ENCODE measurements around the gene CCDC146. TPM values are rescaled to one million over a fixed set of nuclear protein-coding genes. Genes with fewer than 3 reads are reported as not detected.

The CCDC146 gene
- total and polyA plus RNA-seq, 9 donors, result 5.3 to 11.7 (median 6.7) TPM

DNA sequence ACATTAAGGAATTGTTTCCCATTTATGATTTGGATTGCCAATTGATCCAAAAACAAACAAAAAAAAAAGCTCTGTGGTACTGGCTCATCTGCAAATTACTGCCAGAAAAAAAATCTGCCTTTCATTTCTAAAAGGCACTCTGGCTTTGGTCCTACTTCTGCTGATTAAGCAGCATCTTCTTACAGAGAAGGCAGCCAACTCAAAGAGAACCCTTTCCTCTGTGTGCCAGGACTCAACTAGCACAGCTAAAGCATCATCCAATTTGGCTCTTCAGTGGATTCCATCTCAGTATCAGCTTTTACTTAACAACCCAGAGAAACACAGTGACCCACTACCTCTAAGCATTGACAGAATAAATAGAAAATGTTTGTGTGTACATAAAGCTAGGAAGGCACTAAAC, 213.2 kb downstream of the CCDC146 start:
- H3K4me1 ChIP-seq (ENCODE audit: control insufficient read depth, insufficient read depth, low read length), result peaks cover 9% of the 10 kb centered on the region
- no peaks in the 10 kb centered on the region for H3K9me3 ChIP-seq (replicated peaks; ENCODE audit: control insufficient read depth, low read depth, low read length)
- H3K36me3 ChIP-seq (ENCODE audit: control insufficient read depth, insufficient read depth, low read length), result no peaks in the 10 kb centered on the region
- H3K27ac ChIP-seq (ENCODE audit: low read length), result no peak overlapping the region
- H3K4me3 ChIP-seq (ENCODE audit: low read length), result no peak overlapping the region
- DNase-seq, result peak; percentile 53
- no peaks in the 10 kb centered on the region for H3K27me3 ChIP-seq (ENCODE audit: control insufficient read depth, insufficient read depth, low read length)

DNA sequence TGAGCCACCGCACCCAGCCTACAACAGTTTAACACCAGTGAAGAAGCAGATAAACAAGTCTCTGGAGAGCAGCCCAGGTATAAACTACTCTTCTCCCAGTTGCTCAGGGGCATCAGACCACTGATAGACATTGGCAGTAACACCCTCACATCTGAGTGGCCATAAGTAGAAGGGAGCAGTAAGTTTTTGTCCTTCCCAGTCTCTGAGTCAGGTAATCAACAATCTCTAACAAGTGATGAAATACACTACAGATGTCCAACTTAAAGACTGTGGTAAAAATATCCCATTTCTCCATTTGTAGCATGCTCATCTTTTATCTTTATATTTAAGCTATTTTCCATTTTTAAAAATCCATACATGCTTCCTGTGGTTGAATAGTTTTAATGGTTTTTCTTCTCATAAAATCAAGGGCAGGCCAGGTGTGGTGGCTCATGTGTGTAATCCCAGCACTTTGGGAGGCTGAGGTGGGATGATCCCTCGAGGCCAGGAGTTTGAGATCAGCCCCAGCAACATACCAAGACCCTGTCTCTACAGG, 215.1 kb downstream of the CCDC146 start:
- Histone ChIP-seq H3K27ac (ENCODE audit: low read length) (no peak overlapping the region), H3K36me3 (ENCODE audit: control insufficient read depth, insufficient read depth, low read length) (no peaks in the 10 kb centered on the region), H3K4me1 (ENCODE audit: control insufficient read depth, insufficient read depth, low read length) (peaks cover 9% of the 10 kb centered on the region), H3K9me3 (replicated peaks; ENCODE audit: control insufficient read depth, low read depth, low read length) (no peaks in the 10 kb centered on the region), H3K27me3 (ENCODE audit: control insufficient read depth, insufficient read depth, low read length) (no peaks in the 10 kb centered on the region), H3K4me3 (ENCODE audit: low read length) (no peak overlapping the region)
- no CpG with 5 or more reads among the region's 2 CpGs for WGBS (ENCODE audit: insufficient coverage)
- no peak for DNase-seq

DNA sequence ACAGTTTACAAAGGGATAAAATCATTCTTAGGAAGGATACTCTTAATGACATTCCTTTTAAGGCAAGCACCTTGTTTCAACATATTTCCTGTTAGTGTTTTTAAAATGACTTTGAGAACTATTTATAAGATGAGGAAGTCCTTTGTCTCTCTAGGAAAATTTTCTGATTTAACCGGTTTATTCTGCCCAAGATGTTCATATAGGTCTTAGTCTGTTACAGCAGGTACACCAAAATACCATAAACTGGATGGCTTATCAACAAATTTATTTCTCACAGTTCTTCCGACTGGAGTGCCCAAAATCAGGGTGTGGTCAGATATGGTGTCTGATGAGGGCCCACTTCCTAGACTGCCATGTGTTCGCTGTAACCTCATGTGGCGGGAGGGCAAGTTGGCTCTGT, 215.8 kb downstream of the CCDC146 start:
- Histone ChIP-seq H3K36me3 (ENCODE audit: control insufficient read depth, insufficient read depth, low read length) (no peaks in the 10 kb centered on the region), H3K27me3 (ENCODE audit: control insufficient read depth, insufficient read depth, low read length) (no peaks in the 10 kb centered on the region), H3K4me3 (ENCODE audit: low read length) (no peak overlapping the region), H3K9me3 (replicated peaks; ENCODE audit: control insufficient read depth, low read depth, low read length) (no peaks in the 10 kb centered on the region), H3K27ac (ENCODE audit: low read length) (peak overlapping the region; percentile 16), H3K4me1 (ENCODE audit: control insufficient read depth, insufficient read depth, low read length) (peaks cover 9% of the 10 kb centered on the region)
- WGBS (ENCODE audit: insufficient coverage), result no CpG with 5 or more reads among the region's 4 CpGs
- no peak for DNase-seq

DNA sequence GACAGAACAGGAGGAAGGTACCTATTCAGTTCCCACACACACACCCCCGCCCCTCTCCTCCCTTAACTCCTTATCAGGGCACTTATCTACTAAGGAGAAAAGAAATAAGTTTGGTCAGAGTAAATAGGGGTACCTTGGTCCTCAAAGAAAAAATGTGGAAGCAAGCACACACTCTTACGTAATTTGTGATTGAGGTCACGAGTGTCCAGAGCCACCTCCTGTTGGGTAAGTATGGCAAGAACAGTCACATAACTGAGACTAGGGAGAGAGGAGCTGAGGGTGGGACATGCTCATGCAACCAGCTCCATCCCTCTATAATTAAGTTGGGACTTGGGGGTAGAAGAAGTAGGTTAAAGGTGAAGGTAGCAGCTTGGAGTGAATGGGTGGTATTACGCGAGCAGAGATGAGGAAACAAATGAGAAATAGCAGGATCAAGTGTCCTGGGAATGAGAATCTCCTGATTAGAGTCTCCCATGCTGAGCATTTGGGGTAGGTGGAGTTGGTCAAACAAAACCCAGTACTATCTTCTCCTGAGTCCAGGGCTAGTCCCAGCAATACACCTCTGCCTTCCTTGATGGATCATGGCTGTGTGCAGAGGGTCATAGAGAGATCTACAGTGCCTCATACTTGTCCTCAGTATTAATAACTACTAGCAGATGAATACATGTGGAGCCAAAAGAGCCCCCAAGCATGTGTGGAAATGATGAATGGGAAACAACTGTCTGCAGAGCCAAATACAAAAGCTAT, 216.6 kb downstream of the CCDC146 start:
- Histone ChIP-seq H3K4me3 (ENCODE audit: low read length) (no peak overlapping the region), H3K27me3 (ENCODE audit: control insufficient read depth, insufficient read depth, low read length) (no peaks in the 10 kb centered on the region), H3K9me3 (replicated peaks; ENCODE audit: control insufficient read depth, low read depth, low read length) (no peaks in the 10 kb centered on the region), H3K27ac (ENCODE audit: low read length) (no peak overlapping the region), H3K36me3 (ENCODE audit: control insufficient read depth, insufficient read depth, low read length) (no peaks in the 10 kb centered on the region), H3K4me1 (ENCODE audit: control insufficient read depth, insufficient read depth, low read length) (peaks cover 9% of the 10 kb centered on the region)
- no peak for DNase-seq
- WGBS (ENCODE audit: insufficient coverage), result 78% methylated on average over 4 of the region's 5 CpGs

DNA sequence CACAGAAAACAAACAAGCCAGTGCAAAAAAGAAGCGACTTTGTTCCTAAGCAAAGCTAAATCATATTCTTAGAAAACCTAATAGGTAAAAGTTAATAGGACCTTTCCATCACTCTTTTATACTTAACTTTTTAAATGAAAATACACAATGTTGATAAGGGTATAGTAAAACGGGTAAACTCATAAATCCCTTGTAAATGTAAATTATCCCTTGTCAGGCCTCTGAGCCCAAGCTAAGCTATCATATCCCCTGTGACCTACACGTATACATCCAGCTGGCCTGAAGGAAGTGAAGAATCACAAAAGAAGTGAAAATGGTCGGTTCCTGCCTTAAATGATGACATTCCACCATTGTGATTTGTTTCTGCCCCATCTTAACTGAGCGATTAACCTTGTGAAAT, 217.3 kb downstream of the CCDC146 start:
- no peaks in the 10 kb centered on the region for H3K27me3 ChIP-seq (ENCODE audit: control insufficient read depth, insufficient read depth, low read length)
- peaks cover 9% of the 10 kb centered on the region for H3K4me1 ChIP-seq (ENCODE audit: control insufficient read depth, insufficient read depth, low read length)
- H3K36me3 ChIP-seq (ENCODE audit: control insufficient read depth, insufficient read depth, low read length), result no peaks in the 10 kb centered on the region
- H3K9me3 ChIP-seq (replicated peaks; ENCODE audit: control insufficient read depth, low read depth, low read length), result no peaks in the 10 kb centered on the region
- WGBS (ENCODE audit: insufficient coverage), result no CpG with 5 or more reads among the region's 5 CpGs
- H3K4me3 ChIP-seq (ENCODE audit: low read length), result no peak overlapping the region
- no peak for DNase-seq
- no peak overlapping the region for H3K27ac ChIP-seq (ENCODE audit: low read length)

Other genes with a start within 250 kb of the CCDC146 start
- not detected for gene SPDYE17, start 90.3 kb upstream of the CCDC146 start, total RNA-seq
- not detected for gene SPDYE17, start 90.3 kb upstream of the CCDC146 start, polyA plus RNA-seq (ENCODE audit: insufficient read depth in 1 of 8, insufficient read length in 8 of 8, low replicate concordance in 1 of 8)
- gene SPDYE18, start 60.1 kb upstream of the CCDC146 start, total RNA-seq, result 0.66 TPM
- gene SPDYE18, start 60.1 kb upstream of the CCDC146 start, polyA plus RNA-seq (ENCODE audit: insufficient read depth in 1 of 8, insufficient read length in 8 of 8, low replicate concordance in 1 of 8), result under 1 TPM in 7 of 8 donors, not detected in 1; 0.15 to 0.85 (median 0.20) TPM
- gene FGL2, start 77.2 kb downstream of the CCDC146 start, total RNA-seq, result 21.7 TPM
- gene FGL2, start 77.2 kb downstream of the CCDC146 start, polyA plus RNA-seq (ENCODE audit: insufficient read depth in 1 of 8, insufficient read length in 8 of 8, low replicate concordance in 1 of 8), result 10 to 100 TPM; 12.9 to 21.4 (median 16.8) TPM